GM19395 (cell line): Measurements from ENCODE around the gene SAMD8.
A peak's percentile ranks its signal among the peaks of the same experiment; 100 is the strongest.

ENCODE experiments used
- ATAC-seq: cut with Tn5 transposase; IDR thresholded peaks from one replicate; pipeline ENCODE4 v1.9.1; 2021; ENCODE audit warnings: mild to moderate bottlenecking, moderate library complexity; ENCODE audit not compliant: unreplicated experiment

The SAMD8 gene

DNA sequence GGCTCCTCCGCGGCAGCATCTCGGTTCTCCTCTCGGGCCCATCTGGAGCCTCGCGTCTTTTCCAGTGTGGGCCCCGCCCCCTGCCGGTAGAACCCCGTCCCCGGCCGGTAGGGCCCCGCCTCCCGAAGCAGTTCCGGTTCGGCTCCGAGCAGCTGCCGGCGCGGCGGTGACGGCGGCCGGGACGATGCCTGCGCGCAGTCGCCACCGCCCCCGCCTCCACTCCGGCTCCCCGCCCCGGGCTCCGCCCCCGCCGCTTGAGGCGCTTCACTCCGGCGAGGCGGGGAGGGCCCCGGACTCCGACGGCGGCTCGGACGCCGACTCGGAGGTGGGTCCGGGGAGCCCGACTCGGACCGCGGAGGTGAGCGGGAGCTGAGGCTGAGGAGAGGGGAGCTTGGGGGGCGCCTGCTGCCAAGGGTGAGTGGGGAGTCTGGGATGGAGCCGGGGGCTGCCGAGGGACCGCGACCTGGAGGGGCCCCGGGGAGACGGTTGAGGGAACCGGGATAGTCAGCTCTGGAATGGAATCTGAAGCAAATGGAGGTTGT lies at the start of gene SAMD8:
TSS of gene SAMD8 (plus strand) at position 292 of the 542 bp plus-strand sequence. CDS start 38,873 bp downstream, outside the sequence.
- ATAC-seq = peak; percentile 83

- no peak for ATAC-seq
Observed at GRCh38 chr10:75061709-75062505, 49.5 kb upstream of the SAMD8 start.

DNA sequence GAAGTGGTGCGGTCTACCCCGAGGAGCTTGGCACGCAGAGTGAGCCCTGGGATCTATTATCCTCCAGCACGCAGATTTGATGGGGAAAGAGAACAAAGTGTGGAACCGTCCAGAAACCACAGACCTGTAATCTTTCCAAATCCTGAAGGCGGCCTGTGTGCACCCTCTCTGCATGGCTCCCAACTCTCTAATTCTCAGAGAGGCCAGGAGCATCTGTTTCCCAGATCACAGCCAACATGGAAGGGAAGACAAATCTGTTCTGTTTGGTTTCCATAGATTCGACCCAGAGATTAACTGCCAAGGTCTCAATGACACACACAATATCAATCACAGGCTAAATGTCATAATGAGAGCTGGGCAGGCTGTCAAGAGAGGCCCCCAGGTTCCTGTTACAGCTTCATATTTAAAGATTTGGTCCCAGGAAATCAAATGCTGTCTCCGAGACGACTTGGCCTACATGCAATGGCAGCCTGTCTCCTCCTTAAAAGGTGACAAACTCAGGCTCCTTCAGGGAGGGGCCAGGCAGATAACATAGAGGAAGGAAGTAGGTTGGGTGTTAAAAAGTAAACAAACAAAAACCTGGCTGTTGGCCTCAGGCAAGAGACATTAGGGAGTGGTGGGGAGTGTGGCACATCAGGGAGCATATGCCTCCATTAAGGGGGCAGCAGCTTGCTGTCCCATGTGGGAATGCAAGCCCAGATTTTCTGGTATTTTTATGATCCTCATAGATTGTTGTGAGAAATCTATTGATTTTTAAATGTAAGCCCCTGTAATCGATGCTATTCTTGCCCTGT lies 48.8 kb upstream of the SAMD8 start:
- no peak for ATAC-seq

- no peak for ATAC-seq
Observed at GRCh38 chr10:75063461-75064230, 47.8 kb upstream of the SAMD8 start.

GRCh38 chr10:75065076-75065475 lies 46.4 kb upstream of the SAMD8 start:
- ATAC-seq = no peak

DNA sequence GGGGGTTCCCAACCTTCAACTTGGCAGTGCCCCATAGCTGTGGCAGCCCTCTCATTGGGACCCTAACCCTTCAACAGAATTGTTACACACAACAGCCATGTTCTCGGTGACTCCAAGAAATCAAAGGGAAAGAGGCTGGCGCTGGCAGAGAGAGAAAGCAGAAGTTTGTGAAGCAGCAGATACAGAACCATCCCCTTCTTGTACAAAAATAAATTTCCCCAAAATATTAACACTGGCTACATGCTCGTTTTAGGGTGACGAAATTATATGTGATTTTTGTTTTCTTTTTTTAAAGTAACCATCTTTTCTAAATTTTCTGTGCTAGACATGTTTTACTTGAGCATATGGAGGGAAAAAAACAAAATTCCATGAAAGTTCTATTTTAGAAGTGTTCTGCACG lies 45.2 kb upstream of the SAMD8 start:
- ATAC-seq = no peak

GRCh38 chr10:75067272-75067671 lies 44.2 kb upstream of the SAMD8 start:
- ATAC-seq = no peak

GRCh38 chr10:75068523-75068922 lies 42.9 kb upstream of the SAMD8 start:
- ATAC-seq = no peak

DNA sequence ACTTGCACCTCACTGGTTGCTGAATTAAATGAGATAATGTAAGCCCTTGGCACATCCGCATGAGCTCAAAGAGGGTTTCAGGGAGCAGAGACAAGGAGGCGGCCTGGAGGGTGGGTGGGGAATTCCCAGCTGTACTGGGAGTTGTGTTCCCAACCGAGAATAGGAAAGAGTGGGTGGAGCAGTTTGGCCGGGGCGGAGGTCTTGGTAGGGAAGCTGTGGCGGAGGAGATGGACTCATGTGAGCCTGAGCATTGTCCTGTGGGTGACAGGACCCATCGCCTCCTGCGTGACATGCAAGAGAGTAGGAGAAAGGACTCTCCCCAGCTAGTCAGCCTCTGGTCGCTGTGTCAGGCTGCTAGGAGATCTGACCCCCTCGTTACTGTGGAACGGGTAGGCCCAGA lies 41.0 kb upstream of the SAMD8 start:
- no peak for ATAC-seq

DNA sequence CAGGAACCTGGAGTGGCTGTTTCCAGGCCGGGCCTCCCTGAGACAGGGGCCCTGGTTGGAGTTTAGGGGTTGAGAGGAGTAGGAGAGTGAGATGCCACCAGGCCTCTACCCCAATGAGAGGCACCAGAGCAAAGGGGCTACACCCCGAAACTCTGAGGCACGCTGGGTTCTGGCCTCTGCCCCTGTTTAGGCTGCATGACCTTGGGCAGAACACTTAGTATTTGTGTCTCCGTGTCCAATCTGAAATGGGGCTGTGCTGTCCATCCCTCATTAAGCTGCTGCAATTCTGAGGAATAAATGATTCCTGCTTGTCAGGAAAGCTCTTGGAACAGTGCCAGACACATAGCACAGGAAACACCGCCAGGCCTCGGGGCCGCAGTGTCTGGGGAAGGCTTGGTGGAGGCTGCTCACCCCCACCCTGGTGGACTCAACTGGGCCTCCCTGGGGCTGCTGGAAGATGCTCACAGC lies 40.5 kb upstream of the SAMD8 start:
- ATAC-seq = no peak

DNA sequence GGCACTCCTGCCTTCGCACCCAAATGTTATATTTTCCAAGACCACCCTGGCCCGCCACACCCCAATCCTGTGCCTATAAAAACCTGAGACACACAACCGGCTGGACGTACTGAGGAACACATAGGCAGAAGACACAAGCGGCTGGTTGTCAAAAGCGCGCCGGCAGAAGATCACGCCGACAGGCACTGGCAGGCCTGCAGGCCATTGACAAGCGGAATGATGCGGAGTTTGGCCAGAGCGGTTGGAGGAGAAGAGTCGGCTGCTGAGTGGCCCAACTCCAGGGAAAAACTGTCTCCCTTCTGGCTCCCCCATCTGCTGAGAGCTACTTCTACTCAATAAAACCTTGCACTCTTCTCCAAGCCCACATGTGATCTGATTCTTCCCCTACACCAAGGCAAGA lies 39.7 kb upstream of the SAMD8 start:
- ATAC-seq = no peak

GRCh38 chr10:75072727-75073126 lies 38.7 kb upstream of the SAMD8 start:
- no peak for ATAC-seq

DNA sequence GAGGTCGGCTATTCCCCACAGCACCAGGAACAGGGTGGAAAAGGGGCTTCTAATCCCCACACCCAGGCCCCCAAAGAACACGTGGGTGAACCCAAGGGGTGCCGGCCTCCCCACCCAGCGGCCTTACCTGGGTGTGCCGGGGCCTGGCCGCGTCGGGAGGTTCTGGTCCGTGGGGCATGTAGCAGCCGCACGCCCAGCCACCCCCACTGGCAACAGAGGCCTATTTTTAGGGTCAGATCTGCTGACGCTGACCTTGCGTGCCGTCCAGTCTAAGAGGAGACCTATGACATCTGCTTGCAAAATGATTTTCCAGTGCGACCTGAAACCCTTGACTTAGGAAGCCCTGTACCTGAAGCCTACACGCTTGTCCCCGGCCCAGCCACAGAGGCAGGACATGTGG lies 38.0 kb upstream of the SAMD8 start:
- ATAC-seq = no peak

DNA sequence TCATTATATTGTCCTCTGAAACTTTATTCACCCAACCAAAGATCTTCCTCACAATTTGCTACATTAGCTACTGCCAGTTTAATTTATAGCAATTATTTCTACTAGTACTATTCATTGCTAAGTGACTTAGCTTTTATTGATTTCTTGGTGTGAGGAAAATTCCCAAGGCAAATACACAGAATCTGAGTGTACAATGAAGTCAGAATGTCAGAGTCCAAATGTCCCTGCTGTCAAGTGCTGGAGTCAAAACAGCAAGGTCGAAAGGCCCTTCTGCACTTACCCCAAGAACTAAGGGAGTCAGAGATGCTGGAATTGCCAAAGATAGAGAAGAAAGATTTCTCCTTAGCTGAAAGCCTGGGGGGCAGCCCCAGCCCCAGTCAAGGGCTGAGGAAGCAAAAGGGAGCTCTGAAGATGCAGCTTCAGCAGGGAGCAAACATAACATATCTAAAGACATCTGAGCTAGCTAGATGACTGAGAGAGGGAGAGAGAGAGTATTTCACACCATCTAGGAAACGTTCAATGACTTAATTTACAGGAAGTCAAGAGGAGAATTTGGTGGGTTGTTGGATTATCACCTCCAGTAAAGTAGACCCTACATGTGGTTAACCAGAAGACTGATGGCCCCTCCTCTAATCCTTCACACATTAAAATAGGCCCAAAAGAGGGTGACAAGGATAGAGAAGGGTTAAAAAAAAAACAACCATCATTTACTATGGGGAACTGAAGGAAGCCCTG lies 36.6 kb upstream of the SAMD8 start:
- no peak for ATAC-seq

GRCh38 chr10:75076348-75076747 lies 35.1 kb upstream of the SAMD8 start:
- ATAC-seq = no peak

DNA sequence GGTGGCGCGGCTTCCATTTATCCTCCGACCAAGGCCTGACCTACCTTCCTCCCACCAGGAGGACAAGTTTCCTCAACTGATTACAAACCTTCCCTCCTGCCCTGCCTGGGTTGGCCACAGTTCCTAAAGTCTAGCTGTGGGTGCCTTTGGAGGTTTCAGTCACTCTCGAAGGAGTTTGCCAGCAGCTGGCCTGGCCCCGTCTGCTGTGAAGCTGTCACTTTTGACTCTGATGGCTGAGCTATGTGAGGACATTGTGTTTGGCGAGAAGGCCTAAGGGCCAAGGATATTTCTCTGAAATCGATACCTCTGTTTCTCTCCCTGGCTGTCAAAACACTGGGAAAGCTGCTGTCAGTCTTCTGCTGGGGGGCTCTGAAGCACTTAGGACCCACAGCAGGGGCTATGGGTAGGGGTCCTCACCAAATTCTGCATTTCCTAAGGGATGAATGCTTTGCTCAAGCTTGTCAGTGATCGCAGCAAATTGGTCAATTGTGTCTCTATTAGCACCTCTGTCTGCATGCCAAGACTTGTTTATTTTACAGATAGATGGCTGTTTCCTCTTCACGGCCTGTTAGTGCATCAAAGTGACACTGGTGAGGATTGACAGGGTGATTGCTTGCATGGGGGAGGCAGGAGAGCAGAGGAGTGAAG lies 31.9 kb upstream of the SAMD8 start:
- ATAC-seq = no peak

DNA sequence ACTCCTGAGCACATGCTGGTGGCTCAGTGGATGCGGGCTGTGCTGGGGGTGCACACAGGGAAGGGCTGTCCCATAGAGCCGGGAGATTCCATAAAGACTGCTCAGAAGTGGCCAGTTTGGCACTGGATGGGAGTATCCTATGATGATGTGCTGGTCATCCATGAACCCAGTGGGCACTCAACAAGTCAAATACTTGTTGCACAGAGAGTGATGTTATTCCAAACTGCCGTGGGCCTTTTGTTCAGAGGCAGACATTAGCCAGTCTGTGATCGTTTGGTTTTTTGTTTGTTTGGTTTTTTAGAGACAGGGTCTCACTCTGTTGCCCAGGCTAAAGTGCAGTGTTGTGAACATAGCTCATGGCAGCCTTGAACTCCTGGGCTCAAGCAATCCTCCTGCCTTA lies 30.9 kb upstream of the SAMD8 start:
- ATAC-seq = no peak

DNA sequence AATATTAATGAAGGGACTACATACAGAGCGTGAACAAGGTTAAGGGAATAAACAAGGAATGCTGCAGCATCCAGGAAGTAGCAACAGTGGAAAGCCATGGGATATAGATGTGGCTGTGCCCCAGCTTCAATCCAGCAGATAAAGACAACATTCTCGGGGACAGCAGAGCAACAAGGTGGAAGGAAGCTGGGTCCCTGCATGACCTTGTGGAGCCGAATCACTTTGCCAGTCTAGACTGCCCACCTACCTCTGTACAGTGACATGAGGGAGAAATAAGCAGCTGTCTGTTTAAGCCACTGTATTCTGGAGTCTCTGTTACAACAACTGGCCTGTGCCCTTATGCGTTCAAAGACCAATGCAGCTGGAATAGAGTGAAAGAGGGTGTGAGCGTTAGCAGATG lies 30.1 kb upstream of the SAMD8 start:
- no peak for ATAC-seq

GRCh38 chr10:75083972-75084833 lies 27.3 kb upstream of the SAMD8 start:
- ATAC-seq = no peak
